Muscle layer of colon (tissue), 2 donors: ENCODE results near the gene ST6GALNAC3.

Experiments
- H3K27ac ChIP-seq: one replicate; pipeline ENCODE4 v1.7.0; 2013; ENCODE audit warnings: low read depth, mild to moderate bottlenecking, low read length, moderate library complexity
- H3K27me3 ChIP-seq, 2 donors: one replicate each; pipeline ENCODE4 v1.7.0; 2013; ENCODE audit warnings: low read length in 2 of 2, mild to moderate bottlenecking in 2 of 2; ENCODE audit not compliant: insufficient read depth in 2 of 2, control insufficient read depth in 1 of 2
- H3K36me3 ChIP-seq: one replicate; pipeline ENCODE4 v1.7.0; 2013; ENCODE audit warnings: mild to moderate bottlenecking, low read length; ENCODE audit not compliant: insufficient read depth
- H3K4me1 ChIP-seq: one replicate; pipeline ENCODE4 v1.7.0; 2013; ENCODE audit warnings: mild to moderate bottlenecking, low read length; ENCODE audit not compliant: insufficient read depth
- H3K4me3 ChIP-seq, 2 donors: one replicate each; pipeline ENCODE4 v1.7.0; 2013; ENCODE audit warnings: low read length in 2 of 2, low read depth in 1 of 2, mild to moderate bottlenecking in 1 of 2, moderate library complexity in 1 of 2
- H3K9ac ChIP-seq: one replicate; pipeline ENCODE4 v1.7.0; 2013; ENCODE audit warnings: low read length
- H3K9me3 ChIP-seq: one replicate; pipeline ENCODE4 v1.7.0; 2013; ENCODE audit warnings: mild to moderate bottlenecking, low read length
- donor health status: abdominal sarcoma.
- donor health status: Adenocarcinoma of cecum.

Gene ST6GALNAC3

DNA sequence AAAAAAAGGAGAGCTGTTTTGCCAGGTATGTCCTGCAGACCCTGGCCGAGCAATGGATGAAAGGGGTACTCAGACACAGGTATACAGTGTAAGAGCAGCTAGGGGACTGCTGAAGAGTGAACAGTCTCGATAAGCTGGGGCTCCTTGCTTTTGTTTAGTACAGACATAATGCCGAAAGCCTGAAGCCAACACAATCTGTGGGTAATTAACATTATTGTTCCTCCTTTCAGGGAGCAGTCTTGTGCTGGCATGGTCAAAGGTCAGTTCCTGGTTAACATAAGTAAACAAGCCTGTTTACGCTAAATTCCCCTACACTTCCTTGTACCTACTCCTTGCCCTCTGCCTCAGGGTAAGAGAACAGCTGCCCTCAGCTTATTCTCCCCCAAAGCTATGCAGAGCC is 520.5 kb downstream of the ST6GALNAC3 start:
- Histone ChIP-seq H3K9ac (no peak overlapping the region), H3K4me3 (no peak overlapping the region), H3K9me3 (no peaks in the 10 kb centered on the region), H3K27me3 (no peaks in the 10 kb centered on the region), H3K27ac (no peak overlapping the region), H3K4me1 (no peaks in the 10 kb centered on the region), H3K36me3 (no peaks in the 10 kb centered on the region)

DNA sequence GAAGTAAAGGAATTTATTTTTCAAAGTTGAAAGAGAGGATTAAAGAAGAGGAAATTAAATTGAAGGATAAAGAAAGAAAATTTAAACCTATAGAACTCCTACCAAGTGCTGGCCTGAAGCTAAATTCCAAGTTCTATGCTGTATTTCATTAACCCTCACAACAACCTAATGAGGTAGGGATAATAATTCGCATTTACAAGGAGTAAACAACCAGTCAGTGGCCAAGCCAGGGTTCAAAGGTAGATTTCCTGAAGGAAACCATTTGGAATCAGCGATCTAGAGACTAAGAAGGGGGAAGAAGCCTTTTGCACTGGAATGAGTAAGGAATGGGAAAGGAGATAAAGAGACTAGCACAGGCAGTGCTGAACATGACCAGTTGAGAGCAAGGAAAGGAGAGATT is 526.9 kb downstream of the ST6GALNAC3 start:
- Histone ChIP-seq H3K4me3 (no peak overlapping the region), H3K27ac (no peak overlapping the region), H3K9ac (no peak overlapping the region), H3K36me3 (no peaks in the 10 kb centered on the region), H3K9me3 (no peaks in the 10 kb centered on the region), H3K4me1 (no peaks in the 10 kb centered on the region), H3K27me3 (no peaks in the 10 kb centered on the region)

DNA sequence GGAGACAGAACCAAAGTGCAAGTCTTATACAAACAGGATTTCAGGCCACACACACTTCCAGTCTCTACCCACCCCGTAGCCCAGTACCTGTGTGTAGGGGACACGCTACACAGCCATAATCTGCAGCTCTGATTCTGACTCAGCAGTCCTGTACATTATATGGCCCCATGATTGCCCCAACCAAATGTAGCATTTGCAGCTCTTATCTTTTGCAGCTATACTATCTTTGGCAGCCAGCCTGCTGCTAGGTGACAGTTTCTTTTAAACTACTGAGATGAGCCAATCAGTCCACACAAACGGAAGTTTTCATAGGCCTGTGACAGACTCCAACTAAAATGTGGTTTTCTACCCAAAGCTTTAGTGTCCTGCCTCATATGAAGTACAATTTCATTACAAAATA is 533.2 kb downstream of the ST6GALNAC3 start:
- Histone ChIP-seq H3K4me1 (no peaks in the 10 kb centered on the region), H3K27ac (no peak overlapping the region), H3K27me3 (no peaks in the 10 kb centered on the region), H3K4me3 (no peak overlapping the region), H3K9me3 (no peaks in the 10 kb centered on the region), H3K36me3 (no peaks in the 10 kb centered on the region), H3K9ac (no peak overlapping the region)

DNA sequence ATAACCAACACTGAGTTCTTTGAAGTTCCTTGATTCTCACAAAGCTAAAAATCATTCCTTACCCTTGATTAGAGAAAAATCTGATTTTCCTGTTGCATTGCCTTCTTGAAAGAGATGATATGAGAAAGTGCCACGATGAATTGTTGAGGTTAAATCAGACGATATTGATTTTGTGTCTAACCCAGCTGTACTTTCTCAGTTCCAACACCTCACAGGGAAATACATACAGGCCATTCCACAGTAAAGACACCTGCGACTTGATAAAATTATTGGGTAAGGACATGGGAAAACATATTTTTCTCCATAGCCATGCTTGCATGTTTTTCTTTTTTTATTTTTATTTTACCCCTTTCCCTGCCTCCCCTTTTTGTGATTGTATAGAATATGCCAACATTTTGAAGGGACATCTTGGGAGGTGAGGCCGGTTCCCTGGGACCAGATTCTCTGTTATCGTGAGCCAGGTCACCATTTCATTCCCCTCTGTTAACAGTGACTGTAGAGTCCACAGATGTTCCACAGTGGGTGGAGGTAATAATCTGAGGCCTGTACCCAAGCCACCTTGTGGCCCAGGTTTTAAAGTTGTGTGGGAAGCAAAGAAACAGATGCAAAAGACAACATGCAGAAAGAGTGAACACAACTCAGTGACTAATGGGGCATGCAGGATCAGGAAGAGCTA is 537.4 kb downstream of the ST6GALNAC3 start:
- Histone ChIP-seq H3K9ac (no peak overlapping the region), H3K4me1 (peaks cover 5% of the 10 kb centered on the region), H3K27me3 (no peaks in the 10 kb centered on the region), H3K27ac (no peak overlapping the region), H3K36me3 (no peaks in the 10 kb centered on the region), H3K4me3 (no peak overlapping the region), H3K9me3 (no peaks in the 10 kb centered on the region)

DNA sequence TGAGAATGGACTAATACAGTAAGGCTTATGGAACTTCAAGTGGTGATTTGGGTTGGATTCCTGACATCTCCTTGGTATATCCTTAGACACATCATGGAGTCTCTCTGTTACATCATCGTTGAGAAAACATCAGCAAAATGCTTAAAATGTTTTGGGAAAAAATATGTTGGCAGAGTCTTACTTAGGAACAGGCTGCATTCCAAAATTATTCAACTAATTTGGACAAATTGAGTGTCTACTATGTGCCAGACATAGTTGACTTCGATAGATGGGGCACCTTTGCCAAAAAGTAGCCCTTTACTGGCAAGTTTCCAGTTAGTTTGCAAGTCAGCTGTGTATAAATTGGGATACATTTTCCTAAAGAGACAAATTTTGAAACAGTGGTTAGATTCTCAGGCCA is 539.3 kb downstream of the ST6GALNAC3 start:
- H3K27ac ChIP-seq = no peak overlapping the region
- peaks cover 5% of the 10 kb centered on the region for H3K4me1 ChIP-seq
- H3K9ac ChIP-seq = no peak overlapping the region
- no peaks in the 10 kb centered on the region for H3K27me3 ChIP-seq
- no peaks in the 10 kb centered on the region for H3K9me3 ChIP-seq
- no peaks in the 10 kb centered on the region for H3K36me3 ChIP-seq
- H3K4me3 ChIP-seq = no peak overlapping the region

DNA sequence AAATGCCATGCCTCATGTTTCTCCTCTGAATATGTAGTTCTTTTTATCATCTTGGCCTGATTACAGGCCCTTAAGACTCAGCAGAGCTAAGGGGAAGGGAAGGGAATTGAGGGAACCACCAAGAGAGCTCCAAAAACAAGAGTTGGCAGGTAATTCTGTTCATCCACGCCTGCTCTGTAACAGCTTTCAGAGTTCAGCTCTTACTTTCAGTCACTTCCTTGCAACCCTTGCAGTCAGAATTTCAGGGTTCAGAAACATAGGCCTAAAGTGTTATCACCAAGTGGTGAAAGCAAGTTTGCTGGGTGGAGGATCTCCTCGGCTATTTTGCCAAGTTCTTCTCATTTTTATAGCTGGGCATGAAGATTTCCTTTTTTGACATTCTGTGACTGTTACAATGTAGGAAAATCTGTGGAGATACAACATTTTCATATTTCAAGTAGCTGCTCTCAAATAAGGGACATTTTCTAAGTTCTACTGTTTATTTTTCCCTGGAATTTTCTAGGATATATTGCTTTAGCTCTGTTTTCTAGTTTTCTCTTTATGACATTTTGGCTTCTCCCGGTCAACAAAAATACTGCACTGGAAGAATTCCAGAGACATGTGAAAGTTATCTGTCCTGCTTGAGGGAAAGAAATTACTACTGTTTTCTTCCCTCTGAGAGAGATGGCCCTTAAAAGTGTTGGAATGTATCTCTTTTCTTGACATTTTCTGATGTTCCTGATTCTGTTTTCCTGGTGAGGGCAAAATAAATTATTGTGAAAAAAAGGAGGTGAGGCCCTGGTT is 540.9 kb downstream of the ST6GALNAC3 start:
- no peak overlapping the region for H3K9ac ChIP-seq
- no peaks in the 10 kb centered on the region for H3K9me3 ChIP-seq
- no peaks in the 10 kb centered on the region for H3K36me3 ChIP-seq
- H3K27me3 ChIP-seq = no peaks in the 10 kb centered on the region
- no peak overlapping the region for H3K27ac ChIP-seq
- no peak overlapping the region for H3K4me3 ChIP-seq
- H3K4me1 ChIP-seq = peaks cover 5% of the 10 kb centered on the region

DNA sequence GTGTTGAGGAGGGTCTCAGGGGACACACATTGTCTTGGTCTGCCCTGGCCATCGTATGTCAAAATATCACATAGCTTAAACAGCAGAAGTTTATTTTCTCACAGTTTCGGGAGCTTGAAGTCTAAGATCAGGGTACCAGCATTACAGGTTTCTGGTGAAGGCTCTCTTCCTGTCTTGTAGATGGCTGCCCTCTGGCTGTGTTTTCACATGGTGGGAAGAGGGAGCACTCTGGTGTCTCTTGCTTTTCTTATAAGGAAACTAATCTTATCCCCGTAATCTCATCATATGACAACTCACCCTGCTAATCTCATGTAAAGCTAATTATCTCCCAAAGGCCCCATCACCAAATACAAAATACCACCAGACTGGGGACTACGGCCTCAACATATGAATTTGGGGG is 545.8 kb downstream of the ST6GALNAC3 start:
- Histone ChIP-seq H3K9ac (no peak overlapping the region), H3K4me1 (peaks cover under 1% of the 10 kb centered on the region), H3K4me3 (no peak overlapping the region), H3K27ac (no peak overlapping the region), H3K9me3 (no peaks in the 10 kb centered on the region), H3K27me3 (no peaks in the 10 kb centered on the region), H3K36me3 (no peaks in the 10 kb centered on the region)

DNA sequence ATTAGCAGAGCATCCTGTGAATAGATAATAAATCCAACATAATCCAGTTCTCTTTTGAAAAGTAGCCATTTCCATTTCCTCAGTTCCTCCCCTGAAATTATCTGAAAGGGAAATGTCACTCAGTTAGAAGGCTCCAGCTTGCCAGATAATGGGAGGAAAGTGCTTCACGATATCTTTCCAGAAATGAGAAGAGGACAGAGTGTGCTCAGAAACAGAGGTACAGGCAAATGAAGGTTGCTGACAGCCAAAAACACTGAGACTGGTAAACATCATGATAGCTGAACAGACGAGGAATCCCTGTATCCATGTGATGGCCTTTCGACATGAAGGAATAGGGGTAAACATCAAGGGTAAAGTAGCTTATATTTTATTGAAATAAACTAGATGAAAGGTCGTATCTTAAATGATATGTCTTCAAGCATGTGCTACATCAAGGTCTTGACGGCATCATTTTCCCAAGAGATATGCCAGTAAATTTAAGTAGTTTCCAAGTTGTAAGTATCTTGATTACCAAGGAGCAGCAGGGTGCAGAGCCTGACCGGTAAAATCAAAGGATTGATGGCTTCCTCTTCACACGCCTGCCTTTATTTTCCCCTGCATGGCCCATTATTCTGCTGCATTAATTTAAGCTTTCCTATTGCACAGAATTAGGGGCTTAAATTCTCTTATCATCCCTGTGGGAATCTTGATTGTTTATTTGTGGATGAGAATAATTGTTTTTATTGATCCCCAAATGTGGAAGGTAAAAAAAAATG is 548.4 kb downstream of the ST6GALNAC3 start:
- Histone ChIP-seq H3K4me1 (no peaks in the 10 kb centered on the region), H3K36me3 (no peaks in the 10 kb centered on the region), H3K9me3 (no peaks in the 10 kb centered on the region), H3K9ac (no peak overlapping the region), H3K4me3 (no peak overlapping the region), H3K27ac (no peak overlapping the region), H3K27me3 (no peaks in the 10 kb centered on the region)

DNA sequence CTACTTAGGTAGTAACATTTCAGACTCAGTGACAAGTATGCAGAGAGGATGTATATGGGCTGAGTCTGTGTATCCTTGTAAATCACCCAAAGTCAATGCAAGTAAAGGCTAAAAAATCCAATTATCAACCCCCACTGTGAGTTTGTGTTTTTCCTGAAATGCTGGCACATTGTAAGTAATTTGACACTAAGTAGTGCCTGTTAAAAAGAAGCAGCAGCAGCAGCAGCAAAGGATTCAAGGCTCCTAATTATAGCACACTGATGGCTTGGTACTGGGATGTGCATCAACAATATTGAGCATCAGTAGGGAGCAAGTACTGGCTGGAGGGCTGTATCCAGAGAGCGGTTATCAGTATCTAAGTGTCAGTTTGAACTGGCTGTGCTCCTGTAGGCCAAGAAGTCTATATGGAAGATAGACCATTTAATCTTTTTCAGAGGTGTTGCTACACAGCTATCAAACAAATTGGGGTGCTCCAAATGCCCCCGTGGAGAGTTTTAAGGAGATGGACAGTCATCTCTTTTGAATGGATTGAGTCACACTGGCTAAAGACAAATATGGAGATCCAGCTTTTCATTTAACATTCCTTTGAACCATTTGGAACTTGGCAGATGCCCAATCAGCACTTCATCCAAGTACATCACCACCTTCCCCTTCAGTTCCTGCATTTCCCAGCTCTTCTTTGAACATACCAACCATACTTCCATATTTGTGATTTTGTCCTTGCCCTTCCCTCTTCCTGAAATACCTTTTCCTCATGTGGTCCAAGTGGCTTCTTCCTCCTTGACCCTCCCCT is 551.5 kb downstream of the ST6GALNAC3 start:
- Histone ChIP-seq H3K9ac (no peak overlapping the region), H3K4me3 (no peak overlapping the region), H3K27ac (no peak overlapping the region), H3K4me1 (no peaks in the 10 kb centered on the region), H3K9me3 (no peaks in the 10 kb centered on the region), H3K27me3 (no peaks in the 10 kb centered on the region), H3K36me3 (no peaks in the 10 kb centered on the region)

DNA sequence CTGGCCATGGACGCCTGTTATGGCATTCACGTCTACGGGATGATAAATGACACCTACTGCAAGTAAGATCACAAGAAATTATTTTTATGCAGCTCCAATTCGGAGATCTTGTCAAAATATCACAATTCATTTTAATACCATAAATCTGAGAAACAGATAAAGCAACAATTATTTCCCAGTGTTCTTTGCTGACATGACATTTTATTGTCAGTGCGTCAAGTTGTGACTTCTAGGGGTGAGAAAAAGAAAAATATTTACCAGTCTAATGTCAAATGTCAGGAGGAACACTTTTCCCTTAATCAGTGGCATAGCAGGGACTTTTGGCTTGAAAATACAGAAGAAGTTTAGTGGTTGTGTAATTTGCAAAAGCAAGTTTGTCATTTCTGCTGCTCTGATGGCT is 553.0 kb downstream of the ST6GALNAC3 start:
- Histone ChIP-seq H3K4me3 (no peak overlapping the region), H3K4me1 (no peaks in the 10 kb centered on the region), H3K27me3 (no peaks in the 10 kb centered on the region), H3K9me3 (no peaks in the 10 kb centered on the region), H3K9ac (no peak overlapping the region), H3K36me3 (no peaks in the 10 kb centered on the region), H3K27ac (no peak overlapping the region)

DNA sequence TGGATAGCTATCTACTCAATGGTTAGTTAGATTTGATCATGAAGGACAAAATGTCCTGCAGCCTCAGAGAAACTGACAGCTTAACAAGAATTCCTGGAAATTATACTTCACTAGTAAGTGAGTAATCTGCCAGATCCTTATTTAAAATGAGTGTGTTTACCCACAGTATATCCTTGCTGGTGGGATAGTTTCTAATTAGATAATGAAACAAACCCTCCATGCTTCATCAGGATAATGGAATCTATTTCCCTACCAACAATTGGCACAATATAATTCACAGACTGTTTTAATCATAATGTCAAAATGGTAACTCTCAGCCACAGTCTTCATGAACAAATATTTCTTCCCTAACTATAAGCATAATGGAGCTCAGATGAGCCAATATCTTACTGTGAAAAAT is 553.4 kb downstream of the ST6GALNAC3 start:
- Histone ChIP-seq H3K9ac (no peak overlapping the region), H3K4me1 (no peaks in the 10 kb centered on the region), H3K27me3 (no peaks in the 10 kb centered on the region), H3K27ac (no peak overlapping the region), H3K4me3 (no peak overlapping the region), H3K9me3 (no peaks in the 10 kb centered on the region), H3K36me3 (no peaks in the 10 kb centered on the region)
